Sigmoid colon (tissue), 7 donors: ENCODE measurements around the gene AMHR2. TPM values are rescaled to one million over a fixed set of nuclear protein-coding genes. Genes with fewer than 3 reads are reported as not detected.

ENCODE experiments used
- DNase-seq: peaks from one replicate; pipeline ENCODE4 v3.0.0-alpha.2; 2019
- H3K27ac ChIP-seq, 4 donors: fragments of 200-600 bp; sonication (generic); one replicate each; pipeline ENCODE4 v1.5.1; 2016 to 2019; ENCODE audit warnings: mild to moderate bottlenecking in 1 of 4
- H3K27me3 ChIP-seq, 3 donors: fragments of 200-600 bp; sonication (generic); one replicate each; pipeline ENCODE4 v1.5.1; 2019; ENCODE audit warnings: mild to moderate bottlenecking in 1 of 3
- H3K36me3 ChIP-seq, 4 donors: fragments of 200-600 bp; sonication (generic); one replicate each; pipeline ENCODE4 v1.5.1; 2016 to 2019
- H3K4me1 ChIP-seq, 4 donors: fragments of 200-600 bp; sonication (generic); one replicate each; pipeline ENCODE4 v1.5.1; 2017 to 2019
- H3K4me3 ChIP-seq, 4 donors: fragments of 200-600 bp; sonication (generic); one replicate each; pipeline ENCODE4 v1.5.1; 2017 to 2019; ENCODE audit warnings: mild to moderate bottlenecking in 2 of 4, moderate library complexity in 1 of 4
- H3K9me3 ChIP-seq, 4 donors: fragments of 200-600 bp in 3 of 4; sonication (generic) in 3 of 4; one replicate each; pipeline versions ENCODE4 v1.5.1 to v1.6.1; 2013 to 2019
- EP300 ChIP-seq, 4 donors: sonication (generic); formaldehyde crosslinking; IDR thresholded peaks; one replicate each; pipeline ENCODE4 v1.6.1; 2017; ENCODE audit warnings: antibody characterized with exemption in 4 of 4
- POLR2A ChIP-seq, 2 donors: fragments of 450-650 bp; IDR thresholded peaks; one replicate each; pipeline ENCODE4 v1.6.1; 2016; ENCODE audit warnings: antibody characterized with exemption in 2 of 2, mild to moderate bottlenecking in 2 of 2, moderate library complexity in 2 of 2
- POLR2AphosphoS5 ChIP-seq, 4 donors: sonication (generic); formaldehyde crosslinking; IDR thresholded peaks; one replicate each; pipeline ENCODE4 v1.6.1; 2017; ENCODE audit warnings: antibody characterized with exemption in 4 of 4
- WGBS, 2 donors: extraction: QIAGEN DNeasy Blood & Tissue Kit; methylation state at CpG; one replicate each; pipeline ENCODE4 v1.1.7; 2013; 5-methylcytosine and 5-hydroxymethylcytosine counted together
- intact Hi-C: fragments of 100-400 bp; cut with DNase I; formaldehyde crosslinking; loops from one replicate; pipeline ENCODE4 v1.15.1; 2023
- polyA plus RNA-seq, 3 donors: library from polyadenylated mRNA; stranded (reverse); fragments of 200-250 nt; gene quantifications; one replicate each; pipeline ENCODE4 v1.2.3, GENCODE V29; 2013
- total RNA-seq, 4 donors: library from RNA; depleted of rRNA; stranded (reverse); fragments of >200 nt; gene quantifications; one replicate each; pipeline ENCODE4 v1.1.0, GENCODE V29; 2016
- TF ChIP-seq, protein P1 (sequence below), 4 experiments: fragments of 450-650 bp in 3 of 4; fragments of 200-600 bp in 1 of 4; IDR thresholded peaks; one replicate each; pipeline ENCODE4 v1.5.1; 2016 to 2019; ENCODE audit warnings: antibody characterized with exemption in 4 of 4, mild to moderate bottlenecking in 3 of 4, moderate library complexity in 2 of 4
- donor health status: healthy with polysubstance abuse.
- donor health status: Bipolar disorder and iron deficiency.
- donor health status: healthy.

Gene AMHR2
- total and polyA plus RNA-seq, 7 donors = 0.60 TPM; not detected in 6

DNA sequence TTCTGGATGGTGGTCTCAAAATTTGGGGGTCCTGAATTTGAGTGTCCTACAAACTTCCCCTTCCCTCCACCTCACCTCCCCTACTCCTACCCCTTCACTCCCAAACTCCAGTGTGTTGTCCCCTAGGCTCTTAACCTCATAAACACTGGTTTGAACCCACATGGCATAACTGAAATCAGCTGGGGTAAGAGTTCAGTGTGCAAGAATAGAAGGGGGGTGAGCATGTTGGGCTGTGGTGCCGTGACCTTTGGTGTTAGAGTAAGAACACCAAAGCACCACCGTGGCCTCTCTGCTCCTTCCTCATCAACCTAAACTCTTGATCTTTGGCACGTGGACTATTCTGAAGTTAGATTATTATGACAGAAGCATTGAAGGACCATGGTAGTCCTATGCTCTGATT, 39.3 kb downstream of the AMHR2 start:
- Histone ChIP-seq H3K4me3 (no peak overlapping the region), H3K4me1 (peaks cover 0 to 15% (median 10%) of the 10 kb centered on the region in 4 donors), H3K9me3 (no peaks in the 10 kb centered on the region), H3K36me3 (peaks cover 86 to 100% (median 100%) of the 10 kb centered on the region in 4 donors), H3K27ac (no peak overlapping the region), H3K27me3 (no peaks in the 10 kb centered on the region)
- WGBS, 2 donors = 72 to 80% methylated on average over 3 of the region's 3 CpGs
- no peak for DNase-seq
- TF ChIP-seq, protein P1, sequence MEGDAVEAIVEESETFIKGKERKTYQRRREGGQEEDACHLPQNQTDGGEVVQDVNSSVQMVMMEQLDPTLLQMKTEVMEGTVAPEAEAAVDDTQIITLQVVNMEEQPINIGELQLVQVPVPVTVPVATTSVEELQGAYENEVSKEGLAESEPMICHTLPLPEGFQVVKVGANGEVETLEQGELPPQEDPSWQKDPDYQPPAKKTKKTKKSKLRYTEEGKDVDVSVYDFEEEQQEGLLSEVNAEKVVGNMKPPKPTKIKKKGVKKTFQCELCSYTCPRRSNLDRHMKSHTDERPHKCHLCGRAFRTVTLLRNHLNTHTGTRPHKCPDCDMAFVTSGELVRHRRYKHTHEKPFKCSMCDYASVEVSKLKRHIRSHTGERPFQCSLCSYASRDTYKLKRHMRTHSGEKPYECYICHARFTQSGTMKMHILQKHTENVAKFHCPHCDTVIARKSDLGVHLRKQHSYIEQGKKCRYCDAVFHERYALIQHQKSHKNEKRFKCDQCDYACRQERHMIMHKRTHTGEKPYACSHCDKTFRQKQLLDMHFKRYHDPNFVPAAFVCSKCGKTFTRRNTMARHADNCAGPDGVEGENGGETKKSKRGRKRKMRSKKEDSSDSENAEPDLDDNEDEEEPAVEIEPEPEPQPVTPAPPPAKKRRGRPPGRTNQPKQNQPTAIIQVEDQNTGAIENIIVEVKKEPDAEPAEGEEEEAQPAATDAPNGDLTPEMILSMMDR (IDR thresholded peaks at IDR 0.05) = no peak
- no peak for TF ChIP-seq EP300 (IDR thresholded peaks at IDR 0.05)
- no peak for TF ChIP-seq POLR2A (IDR thresholded peaks at IDR 0.05)
- TF ChIP-seq POLR2AphosphoS5 (IDR thresholded peaks at IDR 0.05) = no peak
- intact Hi-C loops = no loop called here

GRCh38 chr12:53463802-53464560, 40.3 kb downstream of the AMHR2 start:
- intact Hi-C loops = no loop called here
- peak overlapping the region in 1 of 4 donors; percentile 5 for H3K27ac ChIP-seq
- no peak overlapping the region for H3K4me3 ChIP-seq
- peaks cover 86 to 100% (median 99%) of the 10 kb centered on the region in 4 donors for H3K36me3 ChIP-seq
- DNase-seq = no peak
- H3K4me1 ChIP-seq = peaks cover 0 to 15% (median 10%) of the 10 kb centered on the region in 4 donors
- no peaks in the 10 kb centered on the region for H3K27me3 ChIP-seq
- TF ChIP-seq, protein P1 (IDR thresholded peaks at IDR 0.05) = no peak
- no peak for TF ChIP-seq POLR2AphosphoS5 (IDR thresholded peaks at IDR 0.05)
- no peak for TF ChIP-seq POLR2A (IDR thresholded peaks at IDR 0.05)
- no peak for TF ChIP-seq EP300 (IDR thresholded peaks at IDR 0.05)
- H3K9me3 ChIP-seq = no peaks in the 10 kb centered on the region
- 56 to 69% methylated on average over 5 of the region's 5 CpGs for WGBS, 2 donors

DNA sequence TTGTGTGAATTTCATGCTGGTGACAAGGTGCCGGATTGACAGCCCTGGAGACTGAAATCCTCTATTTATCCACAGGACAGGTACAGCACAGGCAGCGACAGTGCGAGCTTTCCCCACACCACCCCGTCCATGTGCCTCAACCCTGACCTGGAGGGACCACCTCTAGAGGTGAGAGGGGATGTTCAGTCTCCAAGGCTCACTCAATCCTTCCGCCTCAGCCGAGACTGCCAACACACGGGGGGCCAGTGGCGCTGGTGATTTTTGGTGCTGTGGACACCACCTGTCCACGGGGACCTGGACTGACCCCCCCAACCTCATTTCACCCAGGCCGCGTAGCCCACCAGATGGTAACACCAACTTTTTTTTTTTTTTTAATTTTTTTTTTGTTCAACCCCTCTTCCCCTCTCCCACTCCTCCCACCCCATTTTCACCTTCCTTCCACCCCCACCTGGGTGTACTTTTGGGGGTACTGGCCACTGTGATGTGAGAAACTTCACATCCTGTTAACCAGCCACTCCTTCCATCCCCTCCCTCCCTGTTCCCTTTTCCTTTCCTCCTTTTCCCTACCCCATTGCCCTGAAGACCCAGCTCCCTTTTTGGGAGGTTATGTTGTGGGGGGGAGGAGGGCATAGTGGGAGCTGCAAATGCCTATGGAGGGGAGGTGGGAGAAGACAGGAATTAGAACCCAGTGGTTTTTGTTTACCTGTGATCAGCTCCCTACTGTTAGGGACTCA, 41.2 kb downstream of the AMHR2 start:
- intact Hi-C loops = no loop called here
- DNase-seq = no peak
- H3K27me3 ChIP-seq = no peaks in the 10 kb centered on the region
- no peaks in the 10 kb centered on the region for H3K9me3 ChIP-seq
- peaks cover 0 to 15% (median 10%) of the 10 kb centered on the region in 4 donors for H3K4me1 ChIP-seq
- no peak overlapping the region for H3K4me3 ChIP-seq
- WGBS, 2 donors = 95 to 96% methylated on average over 11 of the region's 11 CpGs
- H3K27ac ChIP-seq = peak overlapping the region in 1 of 4 donors; percentile 37
- H3K36me3 ChIP-seq = peaks cover 87 to 100% (median 99%) of the 10 kb centered on the region in 4 donors
- TF ChIP-seq EP300 (IDR thresholded peaks at IDR 0.05) (no peak), POLR2A (IDR thresholded peaks at IDR 0.05) (no peak), POLR2AphosphoS5 (IDR thresholded peaks at IDR 0.05) (no peak)
- TF ChIP-seq, protein P1 (IDR thresholded peaks at IDR 0.05) = no peak

DNA sequence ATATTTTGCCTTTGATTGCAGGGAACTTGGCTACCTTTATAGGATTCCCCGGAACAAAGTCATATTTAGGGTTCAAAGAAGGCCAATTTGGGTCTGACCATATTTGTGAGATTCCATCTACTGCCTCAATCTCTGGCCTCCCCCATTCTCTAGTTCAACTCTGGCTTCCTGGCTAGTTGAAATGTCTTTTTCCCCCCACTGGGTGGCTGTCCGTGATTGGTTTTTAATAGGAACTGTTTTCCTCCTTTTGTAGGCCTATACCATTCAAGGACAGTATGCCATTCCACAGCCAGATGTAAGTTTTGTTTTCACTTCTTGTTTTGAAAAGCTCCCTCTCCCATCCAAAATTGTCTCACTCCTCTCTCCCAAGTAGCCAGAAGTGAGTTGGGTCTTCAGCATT, 42.0 kb downstream of the AMHR2 start:
- Histone ChIP-seq H3K27ac (peak overlapping the region in 1 of 4 donors; percentile 37), H3K9me3 (no peaks in the 10 kb centered on the region), H3K36me3 (peaks cover 82 to 100% (median 99%) of the 10 kb centered on the region in 4 donors), H3K27me3 (no peaks in the 10 kb centered on the region), H3K4me3 (no peak overlapping the region), H3K4me1 (peaks cover 0 to 12% (median 9%) of the 10 kb centered on the region in 4 donors)
- DNase-seq = no peak
- intact Hi-C loops = no loop called here
- WGBS, 2 donors = 66 to 73% methylated on average over 2 of the region's 2 CpGs
- no peak for TF ChIP-seq EP300 (IDR thresholded peaks at IDR 0.05)
- TF ChIP-seq POLR2A (IDR thresholded peaks at IDR 0.05) = no peak

DNA sequence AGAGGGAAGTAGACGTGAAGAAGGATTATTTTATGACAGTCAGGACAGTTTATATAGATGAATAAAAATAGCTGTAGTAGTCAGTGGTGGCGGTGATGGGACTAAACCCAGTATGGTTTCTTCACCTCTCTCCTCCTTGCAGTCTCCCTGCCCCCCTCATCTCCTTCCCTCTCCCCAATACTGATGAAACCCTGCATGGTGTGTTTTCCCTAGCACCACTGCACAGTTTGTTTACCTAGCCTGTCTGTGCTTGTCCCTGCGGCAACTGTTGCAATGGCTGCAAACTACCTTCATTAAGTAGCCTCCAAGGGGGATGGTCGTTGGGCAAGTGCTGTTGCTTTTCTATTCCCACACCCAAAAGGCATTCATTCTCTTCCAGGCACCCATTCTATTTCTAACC, 43.0 kb downstream of the AMHR2 start:
- H3K4me3 ChIP-seq = no peak overlapping the region
- peaks cover 79 to 100% (median 98%) of the 10 kb centered on the region in 4 donors for H3K36me3 ChIP-seq
- 69 to 83% methylated on average over 4 of the region's 4 CpGs for WGBS, 2 donors
- H3K27me3 ChIP-seq = no peaks in the 10 kb centered on the region
- intact Hi-C loops = no loop called here
- no peaks in the 10 kb centered on the region for H3K9me3 ChIP-seq
- no peak for TF ChIP-seq POLR2A (IDR thresholded peaks at IDR 0.05)
- no peak for TF ChIP-seq EP300 (IDR thresholded peaks at IDR 0.05)
- TF ChIP-seq, protein P1 (IDR thresholded peaks at IDR 0.05) = no peak
- TF ChIP-seq POLR2AphosphoS5 (IDR thresholded peaks at IDR 0.05) = no peak
- H3K4me1 ChIP-seq = peaks cover 0 to 8% (median 4%) of the 10 kb centered on the region in 4 donors
- no peak for DNase-seq
- no peak overlapping the region for H3K27ac ChIP-seq
